DOHH2 (cell line): ENCODE data around the gene NFIX.

Experiments
- CTCF ChIP-seq: fragments of 200-600 bp; sonication (generic); IDR thresholded peaks from one replicate; pipeline ENCODE4 v1.5.1; 2014; ENCODE audit warnings: antibody characterized with exemption, mild to moderate bottlenecking, low read depth, low read length; ENCODE audit not compliant: poor library complexity, severe bottlenecking
- EZH2phosphoT487 ChIP-seq: fragments of 200-600 bp; sonication (generic); IDR thresholded peaks from 2 replicates; pipeline ENCODE4 v1.6.1; 2017; ENCODE audit warnings: borderline replicate concordance, mild to moderate bottlenecking, antibody characterized with exemption, low read length, moderate library complexity, mixed read lengths

- TF ChIP-seq EZH2phosphoT487 (no peak), CTCF (no peak)
Measured at GRCh38 chr19:12995596-12996405, 526 bp downstream of the NFIX start.
